ENCODE data around the gene P2RX2.

P2RX2 gene

DNA sequence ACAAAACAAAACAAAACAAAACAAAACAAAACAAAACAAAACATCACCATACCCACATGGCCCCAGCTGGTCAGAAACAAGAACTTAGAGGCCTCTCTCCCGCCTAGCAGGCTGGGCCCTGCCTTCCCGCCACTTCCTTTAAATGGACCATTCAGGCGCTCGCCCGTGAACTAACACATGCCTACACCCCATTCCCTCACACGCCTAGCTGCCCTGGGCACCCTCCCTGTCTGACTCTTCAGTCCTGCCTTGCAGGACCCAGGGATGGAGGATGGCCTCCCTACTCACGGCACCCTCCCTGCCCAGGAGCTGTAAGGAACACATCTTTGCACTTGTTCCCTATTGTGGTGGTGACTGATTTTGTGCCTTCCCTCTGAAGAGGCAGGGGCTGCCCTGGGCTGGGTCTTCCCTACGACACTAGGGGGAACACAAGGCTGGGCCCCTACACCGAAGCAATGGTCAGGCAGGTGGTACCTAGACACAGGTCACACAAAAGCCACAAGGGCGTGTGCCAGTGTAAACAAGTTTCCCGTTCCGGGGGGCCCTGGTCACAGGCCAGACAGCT is 21.5 kb downstream of the P2RX2 start:
- no peak for DNase-seq (ENCODE audit: low spot score)
- TF ChIP-seq CTCF (IDR thresholded peaks at IDR 0.05; ENCODE audit: extremely low read depth, insufficient read depth, missing control alignments), result no peak
- in situ Hi-C loops (cut with MboI; ENCODE audit: low pct_unique_long_range_greater_than_20kb, low sequenced_read_pairs, unreplicated experiment), result no loop called here

DNA sequence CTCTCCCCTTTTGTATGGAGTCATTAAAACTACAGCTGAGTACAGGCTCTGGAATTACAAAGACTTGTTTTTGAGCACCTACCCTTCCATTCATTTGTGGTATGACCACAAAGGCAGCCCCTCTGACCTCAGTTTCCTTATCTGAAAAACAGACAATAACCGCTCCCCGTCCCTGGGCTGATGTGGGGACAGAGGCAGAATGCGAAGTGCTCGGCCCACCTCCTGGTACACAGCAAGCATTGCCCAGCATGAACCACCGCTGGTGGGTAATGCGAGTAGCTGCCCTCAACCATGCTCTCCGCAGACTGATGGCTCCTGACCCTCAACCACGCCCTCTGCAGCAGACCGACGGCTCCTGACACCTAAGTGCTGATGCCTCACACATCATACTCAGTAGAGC is 22.4 kb downstream of the P2RX2 start:
- no peak for DNase-seq (ENCODE audit: low spot score)
- in situ Hi-C loops (cut with MboI; ENCODE audit: low pct_unique_long_range_greater_than_20kb, low sequenced_read_pairs, unreplicated experiment), result no loop called here

DNA sequence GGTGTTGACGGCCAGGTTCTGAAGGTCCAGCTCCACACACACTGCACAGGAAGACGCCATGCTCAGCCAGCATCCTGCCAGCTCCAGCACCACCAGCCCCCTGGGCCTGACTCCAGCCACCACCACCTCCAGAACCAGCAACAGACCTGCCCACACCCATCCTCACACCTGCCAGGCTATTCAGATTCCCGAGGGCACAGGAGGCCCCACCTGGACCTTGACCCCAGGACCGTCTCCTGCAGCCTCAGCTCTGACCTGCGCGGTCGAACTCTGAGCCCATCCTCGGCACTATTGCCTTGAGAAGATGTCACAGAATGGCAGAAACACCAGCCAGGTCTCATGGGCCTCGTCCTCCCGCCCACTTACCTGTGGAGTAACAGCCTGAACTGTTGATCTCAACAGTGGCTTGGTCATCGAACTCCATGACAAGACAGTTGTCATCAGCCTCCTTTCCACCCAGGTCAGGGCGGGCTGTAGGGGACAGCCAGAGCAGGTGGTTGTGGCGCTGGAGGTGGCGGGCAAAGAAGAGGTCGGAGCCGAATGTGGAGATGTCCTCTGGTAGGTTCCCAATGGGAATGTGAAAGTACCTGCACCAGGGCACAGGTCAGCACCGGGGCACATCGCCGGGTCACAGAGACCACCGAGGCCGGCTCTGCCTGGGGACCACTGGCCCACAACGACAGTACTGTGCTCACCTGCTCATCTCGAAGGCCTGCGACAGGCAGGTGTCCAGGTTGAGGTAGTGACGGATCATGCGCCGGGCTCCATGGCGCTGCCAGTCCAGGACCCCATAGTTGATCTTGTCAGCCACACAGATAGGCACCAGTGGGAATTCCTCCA is 23.5 kb downstream of the P2RX2 start:
- TF ChIP-seq CTCF (IDR thresholded peaks at IDR 0.05; ENCODE audit: extremely low read depth, insufficient read depth, missing control alignments), result no peak
- no peak for DNase-seq (ENCODE audit: low spot score)
- in situ Hi-C loops (cut with MboI; ENCODE audit: low pct_unique_long_range_greater_than_20kb, low sequenced_read_pairs, unreplicated experiment), result no loop called here

More for the DNA sequence above, 22.4 kb downstream of the P2RX2 start:
- no peak for TF ChIP-seq CTCF (IDR thresholded peaks at IDR 0.05; ENCODE audit: extremely low read depth, insufficient read depth, missing control alignments)

DNA sequence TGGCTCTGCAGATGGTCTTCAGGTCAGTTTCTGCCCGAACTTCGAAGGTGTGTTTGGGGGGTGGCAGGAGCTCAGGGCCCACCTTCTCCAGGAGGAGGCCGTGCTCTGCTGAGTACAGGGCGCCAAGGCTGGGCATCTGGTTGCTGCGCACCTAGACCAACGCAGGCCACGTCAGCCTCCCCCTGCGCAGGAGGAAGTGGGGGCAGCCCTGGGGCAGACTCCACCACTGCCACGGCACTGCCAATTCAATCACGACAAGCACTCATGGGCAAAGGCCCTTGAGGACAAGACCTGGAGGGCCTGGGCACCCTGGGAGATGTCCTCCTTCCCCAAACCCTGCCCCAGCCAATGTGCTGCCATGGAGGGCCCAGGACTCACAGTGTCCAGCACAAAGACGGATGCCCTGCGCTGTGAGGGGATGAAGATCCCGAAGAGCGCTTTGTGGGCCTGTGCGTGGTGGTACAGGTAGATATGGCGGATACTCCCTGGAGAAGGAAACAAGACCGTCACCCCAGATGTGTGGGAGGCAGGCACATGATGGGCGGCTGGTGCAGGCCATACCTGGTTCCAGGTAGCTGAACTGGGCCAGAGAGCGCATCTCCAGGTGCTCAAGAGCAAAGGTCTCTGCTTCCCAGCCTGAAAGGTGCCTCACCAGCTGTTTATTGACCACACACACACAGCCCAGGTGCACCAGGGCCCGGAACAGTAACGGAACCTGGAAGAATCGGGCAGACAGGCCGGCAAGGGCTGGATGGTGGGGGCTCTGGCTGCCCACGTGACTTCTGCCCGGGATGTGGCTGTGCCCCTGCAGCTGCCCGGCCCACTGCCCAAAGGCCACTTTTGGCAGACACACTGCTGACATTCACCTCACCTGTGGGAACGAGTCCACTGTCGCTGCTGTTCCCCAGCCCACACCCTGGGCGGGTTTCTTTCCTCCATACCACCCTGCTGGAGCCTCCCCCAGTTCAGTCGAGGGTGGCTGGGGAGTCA is 24.6 kb downstream of the P2RX2 start:
- in situ Hi-C loops (cut with MboI; ENCODE audit: low pct_unique_long_range_greater_than_20kb, low sequenced_read_pairs, unreplicated experiment), result no loop called here
- DNase-seq (ENCODE audit: low spot score), result no peak
- no peak for TF ChIP-seq CTCF (IDR thresholded peaks at IDR 0.05; ENCODE audit: extremely low read depth, insufficient read depth, missing control alignments)

- DNase-seq (ENCODE audit: low spot score), result no peak
- in situ Hi-C loops (cut with MboI; ENCODE audit: low pct_unique_long_range_greater_than_20kb, low sequenced_read_pairs, unreplicated experiment), result no loop called here
- TF ChIP-seq CTCF (IDR thresholded peaks at IDR 0.05; ENCODE audit: extremely low read depth, insufficient read depth, missing control alignments), result no peak
Measured at GRCh38 chr12:132646850-132647249, 28.3 kb downstream of the P2RX2 start.

DNA sequence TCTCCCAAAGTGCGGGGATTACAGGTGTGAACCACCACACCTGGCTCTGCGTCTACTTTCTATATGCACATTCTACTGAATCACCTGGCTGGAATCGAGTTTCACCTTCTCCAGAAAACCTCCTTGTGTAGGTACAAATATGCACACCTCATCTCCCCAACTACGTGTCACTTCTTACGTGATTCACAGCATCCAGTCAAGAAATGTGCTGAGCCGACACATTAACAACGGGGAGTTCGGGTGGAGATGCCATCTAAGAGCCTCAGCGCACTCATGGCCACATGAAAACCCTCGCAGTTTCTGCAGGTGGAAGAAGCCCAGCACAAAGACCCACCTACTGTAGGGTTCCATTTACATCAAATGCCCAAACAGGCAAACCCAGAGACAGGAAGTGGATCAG is 29.3 kb downstream of the P2RX2 start:
- in situ Hi-C loops (cut with MboI; ENCODE audit: low pct_unique_long_range_greater_than_20kb, low sequenced_read_pairs, unreplicated experiment), result no loop called here
- DNase-seq (ENCODE audit: low spot score), result no peak
- TF ChIP-seq CTCF (IDR thresholded peaks at IDR 0.05; ENCODE audit: extremely low read depth, insufficient read depth, missing control alignments), result no peak
